ENCODE measurements around the gene MTX1. TPM values are rescaled to one million over a fixed set of nuclear protein-coding genes. Genes with fewer than 3 reads are reported as not detected.

Gene MTX1
- total RNA-seq, 2 donors from 2014 or later, result 47.3 to 63.2 TPM

DNA sequence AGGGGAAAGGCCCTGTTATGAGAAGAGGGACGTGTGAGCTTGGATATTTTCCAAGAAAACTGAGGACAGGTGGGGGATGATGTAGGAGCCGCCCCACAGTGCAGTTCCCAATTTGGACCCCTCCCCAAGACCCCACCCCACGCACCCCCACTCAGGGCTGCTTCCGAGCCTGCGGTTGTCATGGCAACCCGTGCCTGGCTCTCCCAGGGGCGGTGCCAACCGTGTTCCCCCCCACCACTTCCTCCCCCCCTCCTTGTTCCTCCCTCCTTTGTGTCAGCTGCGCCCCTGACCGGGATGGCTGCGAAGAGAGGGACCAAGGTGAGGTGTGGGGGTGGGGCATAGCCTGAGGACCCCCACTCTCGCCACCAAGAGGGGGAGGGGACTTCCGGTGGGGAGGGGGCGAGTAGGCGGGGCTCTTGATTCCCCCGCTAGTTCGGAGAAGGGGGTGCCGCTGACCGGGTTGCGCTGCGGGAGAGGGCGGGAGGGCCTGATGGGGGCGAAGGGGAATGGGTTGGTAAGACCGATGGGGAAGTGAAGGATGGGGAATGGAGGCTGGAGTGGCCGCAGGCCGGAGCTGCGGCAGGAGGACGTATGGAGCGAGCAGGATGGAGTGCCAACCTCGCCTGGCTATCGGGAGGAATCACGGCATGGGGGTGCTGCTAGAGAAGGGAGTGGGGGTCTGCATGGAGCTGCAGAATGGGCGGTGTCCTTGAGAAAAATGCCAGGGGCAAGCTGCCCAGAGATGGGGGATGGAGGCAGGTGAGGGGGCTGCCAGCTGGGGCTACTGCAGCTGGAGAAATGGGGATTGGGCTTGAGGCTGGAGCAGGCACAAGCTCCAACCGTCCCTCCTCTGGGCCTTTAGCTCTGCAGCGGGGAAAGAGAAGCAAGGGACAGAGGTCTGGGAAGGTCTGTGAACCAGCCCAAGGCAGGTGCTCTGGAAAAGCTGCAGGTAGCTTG lies 33.9 kb upstream of the MTX1 start:
- Mint-ChIP-seq H3K27me3 (ENCODE audit: insufficient read depth) (peaks cover 15% of the 10 kb centered on the region), H3K9me3 (no peaks in the 10 kb centered on the region), H3K4me3 (peak overlapping the region; percentile 97), H3K36me3 (ENCODE audit: low read depth) (peaks cover 15% of the 10 kb centered on the region), H3K4me1 (peaks cover 14% of the 10 kb centered on the region), H3K27ac (peak overlapping the region; percentile 48)
- Histone ChIP-seq H3K4me3 (ENCODE audit: low read length) (peak overlapping the region; percentile 94), H3K9ac (ENCODE audit: extremely low read depth, low read length, poor library complexity, severe bottlenecking) (no peak overlapping the region), H3K9me3 (ENCODE audit: control insufficient read depth, low read length) (no peaks in the 10 kb centered on the region), H3K36me3 (ENCODE audit: control insufficient read depth, insufficient read depth, low read length) (peaks cover 22% of the 10 kb centered on the region), H3K27me3 (ENCODE audit: control insufficient read depth, insufficient read depth, low read length, poor library complexity, severe bottlenecking) (no peaks in the 10 kb centered on the region), H3K4me1 (ENCODE audit: control insufficient read depth, insufficient read depth, low read length) (no peaks in the 10 kb centered on the region), H3K27ac (ENCODE audit: low read depth, low read length) (peak overlapping the region; percentile 17)
- TF ChIP-seq, protein P1, sequence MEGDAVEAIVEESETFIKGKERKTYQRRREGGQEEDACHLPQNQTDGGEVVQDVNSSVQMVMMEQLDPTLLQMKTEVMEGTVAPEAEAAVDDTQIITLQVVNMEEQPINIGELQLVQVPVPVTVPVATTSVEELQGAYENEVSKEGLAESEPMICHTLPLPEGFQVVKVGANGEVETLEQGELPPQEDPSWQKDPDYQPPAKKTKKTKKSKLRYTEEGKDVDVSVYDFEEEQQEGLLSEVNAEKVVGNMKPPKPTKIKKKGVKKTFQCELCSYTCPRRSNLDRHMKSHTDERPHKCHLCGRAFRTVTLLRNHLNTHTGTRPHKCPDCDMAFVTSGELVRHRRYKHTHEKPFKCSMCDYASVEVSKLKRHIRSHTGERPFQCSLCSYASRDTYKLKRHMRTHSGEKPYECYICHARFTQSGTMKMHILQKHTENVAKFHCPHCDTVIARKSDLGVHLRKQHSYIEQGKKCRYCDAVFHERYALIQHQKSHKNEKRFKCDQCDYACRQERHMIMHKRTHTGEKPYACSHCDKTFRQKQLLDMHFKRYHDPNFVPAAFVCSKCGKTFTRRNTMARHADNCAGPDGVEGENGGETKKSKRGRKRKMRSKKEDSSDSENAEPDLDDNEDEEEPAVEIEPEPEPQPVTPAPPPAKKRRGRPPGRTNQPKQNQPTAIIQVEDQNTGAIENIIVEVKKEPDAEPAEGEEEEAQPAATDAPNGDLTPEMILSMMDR (conservative IDR thresholded peaks at IDR 0.05), result no peak
- DNase-seq, result peak; percentile 80
- WGBS, 2 experiments (ENCODE audit: insufficient coverage in 1 of 2, insufficient read length in 1 of 2), result 11 to 13% methylated on average over 11 to 32 of the region's 35 CpGs

DNA sequence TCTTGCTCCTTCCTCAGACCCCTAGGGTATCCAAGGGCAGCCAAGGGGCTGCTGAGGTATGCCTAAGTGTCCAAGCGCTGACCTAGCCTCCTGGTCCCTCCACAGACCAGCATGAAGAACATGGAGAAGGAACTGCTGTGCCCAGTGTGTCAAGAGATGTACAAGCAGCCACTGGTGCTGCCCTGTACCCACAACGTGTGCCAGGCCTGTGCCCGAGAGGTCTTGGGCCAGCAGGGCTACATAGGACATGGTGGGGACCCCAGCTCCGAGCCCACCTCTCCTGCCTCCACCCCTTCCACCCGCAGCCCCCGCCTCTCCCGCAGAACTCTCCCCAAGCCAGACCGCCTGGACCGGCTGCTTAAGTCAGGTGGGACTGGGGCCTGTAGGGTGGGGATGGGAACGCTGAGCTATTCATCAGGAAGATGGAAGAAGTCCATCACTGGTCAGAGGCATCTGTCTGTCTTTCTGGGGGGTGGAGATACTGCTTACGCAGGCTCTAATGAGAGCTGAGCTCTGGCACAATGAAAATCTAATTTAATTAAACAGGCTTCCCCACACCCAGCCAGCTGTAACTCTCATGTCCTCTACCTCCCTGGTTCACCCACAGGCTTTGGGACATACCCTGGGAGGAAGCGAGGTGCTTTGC lies 33.1 kb upstream of the MTX1 start:
- H3K36me3 Mint-ChIP-seq (ENCODE audit: low read depth), result peaks cover 10% of the 10 kb centered on the region
- H3K27me3 ChIP-seq (ENCODE audit: control insufficient read depth, insufficient read depth, low read length, poor library complexity, severe bottlenecking), result no peaks in the 10 kb centered on the region
- no peak overlapping the region for H3K9ac ChIP-seq (ENCODE audit: extremely low read depth, low read length, poor library complexity, severe bottlenecking)
- H3K27ac ChIP-seq (ENCODE audit: low read depth, low read length), result no peak overlapping the region
- H3K9me3 ChIP-seq (ENCODE audit: control insufficient read depth, low read length), result no peaks in the 10 kb centered on the region
- peaks cover 15% of the 10 kb centered on the region for H3K27me3 Mint-ChIP-seq (ENCODE audit: insufficient read depth)
- 80 to 91% methylated on average over 6 to 12 of the region's 12 CpGs for WGBS, 2 experiments (ENCODE audit: insufficient coverage in 1 of 2, insufficient read length in 1 of 2)
- H3K36me3 ChIP-seq (ENCODE audit: control insufficient read depth, insufficient read depth, low read length), result peaks cover 21% of the 10 kb centered on the region
- peak overlapping the region; percentile 94 for H3K4me3 ChIP-seq (ENCODE audit: low read length)
- peak; percentile 50 for DNase-seq
- peaks cover 14% of the 10 kb centered on the region for H3K4me1 Mint-ChIP-seq
- H3K27ac Mint-ChIP-seq, result no peak overlapping the region
- peak overlapping the region; percentile 97 for H3K4me3 Mint-ChIP-seq
- no peaks in the 10 kb centered on the region for H3K4me1 ChIP-seq (ENCODE audit: control insufficient read depth, insufficient read depth, low read length)
- TF ChIP-seq, protein P1 (conservative IDR thresholded peaks at IDR 0.05), result no peak
- H3K9me3 Mint-ChIP-seq, result no peaks in the 10 kb centered on the region

DNA sequence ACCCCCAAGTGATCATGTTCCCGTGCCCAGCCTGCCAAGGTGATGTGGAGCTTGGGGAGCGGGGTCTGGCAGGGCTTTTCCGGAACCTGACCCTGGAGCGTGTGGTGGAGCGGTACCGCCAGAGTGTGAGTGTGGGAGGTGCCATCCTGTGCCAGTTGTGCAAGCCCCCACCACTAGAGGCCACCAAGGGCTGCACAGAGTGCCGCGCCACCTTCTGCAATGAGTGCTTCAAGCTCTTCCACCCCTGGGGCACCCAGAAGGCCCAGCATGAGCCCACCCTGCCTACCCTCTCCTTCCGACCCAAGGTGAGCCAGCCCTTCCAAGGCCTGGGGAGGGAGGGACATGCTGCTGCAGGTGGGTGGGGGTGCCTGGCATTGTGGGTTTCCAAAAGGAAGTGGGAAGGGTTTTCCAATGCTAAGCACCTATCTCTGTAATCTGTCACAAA lies 32.5 kb upstream of the MTX1 start:
- no peak overlapping the region for H3K4me3 Mint-ChIP-seq
- no peaks in the 10 kb centered on the region for H3K4me1 ChIP-seq (ENCODE audit: control insufficient read depth, insufficient read depth, low read length)
- no peaks in the 10 kb centered on the region for H3K9me3 ChIP-seq (ENCODE audit: control insufficient read depth, low read length)
- peaks cover 14% of the 10 kb centered on the region for H3K4me1 Mint-ChIP-seq
- peaks cover 9% of the 10 kb centered on the region for H3K36me3 Mint-ChIP-seq (ENCODE audit: low read depth)
- no peaks in the 10 kb centered on the region for H3K9me3 Mint-ChIP-seq
- no peak overlapping the region for H3K4me3 ChIP-seq (ENCODE audit: low read length)
- H3K9ac ChIP-seq (ENCODE audit: extremely low read depth, low read length, poor library complexity, severe bottlenecking), result no peak overlapping the region
- H3K36me3 ChIP-seq (ENCODE audit: control insufficient read depth, insufficient read depth, low read length), result peaks cover 17% of the 10 kb centered on the region
- H3K27me3 Mint-ChIP-seq (ENCODE audit: insufficient read depth), result peaks cover 15% of the 10 kb centered on the region
- no peak overlapping the region for H3K27ac Mint-ChIP-seq
- WGBS, 2 experiments (ENCODE audit: insufficient coverage in 1 of 2, insufficient read length in 1 of 2), result 84 to 93% methylated on average over 3 to 9 of the region's 9 CpGs
- no peak overlapping the region for H3K27ac ChIP-seq (ENCODE audit: low read depth, low read length)
- DNase-seq, result peak; percentile 46
- TF ChIP-seq, protein P1 (conservative IDR thresholded peaks at IDR 0.05), result no peak
- H3K27me3 ChIP-seq (ENCODE audit: control insufficient read depth, insufficient read depth, low read length, poor library complexity, severe bottlenecking), result no peaks in the 10 kb centered on the region

Data from endodermal cell (in vitro differentiated cells).